Esophagus muscularis mucosa (tissue), 4 donors: ENCODE data around the gene TNFSF8.

ENCODE experiments used
- EP300 ChIP-seq: sonication (generic); formaldehyde crosslinking; IDR thresholded peaks from one replicate; pipeline ENCODE4 v1.6.1; 2017; ENCODE audit warnings: antibody characterized with exemption
- POLR2A ChIP-seq: fragments of 450-650 bp; IDR thresholded peaks from one replicate; pipeline ENCODE4 v1.6.1; 2017; ENCODE audit warnings: antibody characterized with exemption, moderate library complexity, mild to moderate bottlenecking, low read depth
- TF ChIP-seq, protein P1 (sequence below), 3 experiments: fragments of 200-600 bp in 2 of 3; fragments of 450-650 bp in 1 of 3; sonication (generic) in 2 of 3; IDR thresholded peaks; one replicate each; pipeline ENCODE4 v1.5.1; 2017 to 2019; ENCODE audit warnings: antibody characterized with exemption in 3 of 3, mild to moderate bottlenecking in 2 of 3, moderate library complexity in 1 of 3

DNA sequence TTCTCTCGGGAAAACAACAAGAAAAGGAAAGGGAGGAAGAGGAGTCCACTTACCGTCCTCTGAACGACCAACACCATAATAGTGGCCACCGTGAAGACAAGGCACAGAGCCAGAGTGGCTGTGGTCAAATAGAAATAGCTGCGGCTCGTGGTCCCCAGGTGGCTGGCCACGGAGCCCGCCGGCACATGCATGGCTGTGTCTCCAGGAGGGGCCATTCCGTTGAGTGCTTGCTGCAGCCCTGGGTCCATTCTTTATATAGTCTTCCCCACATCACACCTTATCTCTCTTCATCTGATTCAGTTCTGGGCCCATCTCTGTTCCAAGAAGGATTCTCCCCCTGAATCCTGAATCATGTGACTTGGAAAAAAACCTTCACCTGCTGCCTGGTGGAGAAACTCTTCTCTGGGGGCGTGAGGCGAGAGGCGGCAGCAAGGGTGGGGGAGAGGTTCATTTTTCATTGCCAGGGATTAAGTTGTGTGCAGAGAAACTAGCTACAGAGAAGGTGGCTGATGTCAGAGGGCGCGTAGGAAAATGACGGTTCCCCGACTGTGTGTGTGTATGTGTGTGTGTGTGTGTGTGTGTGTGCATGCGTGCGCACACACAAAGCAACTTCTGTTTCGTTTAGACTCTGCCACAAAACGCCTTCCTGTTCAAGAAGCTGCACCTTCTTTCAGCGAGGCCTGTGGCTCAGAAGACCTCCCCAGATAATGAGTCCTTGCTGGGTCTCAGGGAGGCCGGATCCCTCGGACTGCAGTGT, at the start of gene TNFSF8:
- TF ChIP-seq, protein P1, sequence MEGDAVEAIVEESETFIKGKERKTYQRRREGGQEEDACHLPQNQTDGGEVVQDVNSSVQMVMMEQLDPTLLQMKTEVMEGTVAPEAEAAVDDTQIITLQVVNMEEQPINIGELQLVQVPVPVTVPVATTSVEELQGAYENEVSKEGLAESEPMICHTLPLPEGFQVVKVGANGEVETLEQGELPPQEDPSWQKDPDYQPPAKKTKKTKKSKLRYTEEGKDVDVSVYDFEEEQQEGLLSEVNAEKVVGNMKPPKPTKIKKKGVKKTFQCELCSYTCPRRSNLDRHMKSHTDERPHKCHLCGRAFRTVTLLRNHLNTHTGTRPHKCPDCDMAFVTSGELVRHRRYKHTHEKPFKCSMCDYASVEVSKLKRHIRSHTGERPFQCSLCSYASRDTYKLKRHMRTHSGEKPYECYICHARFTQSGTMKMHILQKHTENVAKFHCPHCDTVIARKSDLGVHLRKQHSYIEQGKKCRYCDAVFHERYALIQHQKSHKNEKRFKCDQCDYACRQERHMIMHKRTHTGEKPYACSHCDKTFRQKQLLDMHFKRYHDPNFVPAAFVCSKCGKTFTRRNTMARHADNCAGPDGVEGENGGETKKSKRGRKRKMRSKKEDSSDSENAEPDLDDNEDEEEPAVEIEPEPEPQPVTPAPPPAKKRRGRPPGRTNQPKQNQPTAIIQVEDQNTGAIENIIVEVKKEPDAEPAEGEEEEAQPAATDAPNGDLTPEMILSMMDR (IDR thresholded peaks at IDR 0.05) = no peak
- TF ChIP-seq POLR2A (no peak), EP300 (no peak)
